Right hindlimb (tissue), 1 donor: ENCODE results near the gene COL25A1.
"Not testable (repeated sequence)": the region's sequence is repeated elsewhere in the genome, so short reads cannot be mapped to it uniquely, and the experiment has no call there.

Experiments
- DNase-seq: peaks from one replicate; pipeline ENCODE4 v3.0.0-alpha.2; 2018

The COL25A1 gene

GRCh38 chr4:109121561-109121960, 180.9 kb downstream of the COL25A1 start:
- DNase-seq, result no peak

- DNase-seq, result no peak
These were observed 182.6 kb downstream of the COL25A1 start for GRCh38 chr4:109119852-109120251.

GRCh38 chr4:109118635-109119034, 183.8 kb downstream of the COL25A1 start:
- DNase-seq, result no peak

- DNase-seq, result no peak
These were observed 188.0 kb downstream of the COL25A1 start for GRCh38 chr4:109114501-109114900.

GRCh38 chr4:109113521-109113920, 188.9 kb downstream of the COL25A1 start:
- DNase-seq, result no peak

GRCh38 chr4:109111031-109111430, 191.4 kb downstream of the COL25A1 start:
- no peak for DNase-seq

- DNase-seq, result not testable (repeated sequence)
These were observed 194.2 kb downstream of the COL25A1 start for GRCh38 chr4:109108215-109108614.

- DNase-seq, result no peak
These were observed 208.4 kb downstream of the COL25A1 start for GRCh38 chr4:109094056-109094455.

GRCh38 chr4:109091727-109092409, 210.6 kb downstream of the COL25A1 start:
- DNase-seq, result peak; percentile 35

- DNase-seq, result no peak
These were observed 218.5 kb downstream of the COL25A1 start for GRCh38 chr4:109083911-109084310.

- DNase-seq, result no peak
These were observed 222.7 kb downstream of the COL25A1 start for GRCh38 chr4:109079731-109080130.

- DNase-seq, result no peak
These were observed 223.3 kb downstream of the COL25A1 start for GRCh38 chr4:109079201-109079600.

- peak; percentile 45 for DNase-seq
These were observed 223.7 kb downstream of the COL25A1 start for GRCh38 chr4:109078724-109079123.

- no peak for DNase-seq
These were observed 225.0 kb downstream of the COL25A1 start for GRCh38 chr4:109077505-109077904.

- DNase-seq, result not testable (repeated sequence)
These were observed 225.7 kb downstream of the COL25A1 start for GRCh38 chr4:109076709-109077108.

GRCh38 chr4:109075621-109076020, 226.8 kb downstream of the COL25A1 start:
- no peak for DNase-seq

GRCh38 chr4:109072595-109072994, 229.9 kb downstream of the COL25A1 start:
- DNase-seq, result no peak

- not testable (repeated sequence) for DNase-seq
These were observed 231.8 kb downstream of the COL25A1 start for GRCh38 chr4:109070677-109071076.

GRCh38 chr4:109067508-109068235, 234.8 kb downstream of the COL25A1 start:
- DNase-seq, result peak; percentile 45

- no peak for DNase-seq
These were observed 237.5 kb downstream of the COL25A1 start for GRCh38 chr4:109065006-109065405.

- DNase-seq, result no peak
These were observed 249.2 kb downstream of the COL25A1 start for GRCh38 chr4:109053257-109053656.

- DNase-seq, result no peak
These were observed 249.6 kb downstream of the COL25A1 start for GRCh38 chr4:109052821-109053220.

GRCh38 chr4:109051054-109051453, 251.4 kb downstream of the COL25A1 start:
- DNase-seq, result no peak

GRCh38 chr4:109049926-109050325, 252.5 kb downstream of the COL25A1 start:
- DNase-seq, result no peak
